MV-4-11 (cell line): ENCODE measurements around the gene AGTPBP1.
"Not testable (repeated sequence)": the region's sequence is repeated elsewhere in the genome, so short reads cannot be mapped to it uniquely, and the experiment has no call there.

ENCODE experiments used
- DNase-seq: peaks from one replicate; lab custom pipeline; 2025; lab: John Stamatoyannopoulos, UW

Gene AGTPBP1

DNA sequence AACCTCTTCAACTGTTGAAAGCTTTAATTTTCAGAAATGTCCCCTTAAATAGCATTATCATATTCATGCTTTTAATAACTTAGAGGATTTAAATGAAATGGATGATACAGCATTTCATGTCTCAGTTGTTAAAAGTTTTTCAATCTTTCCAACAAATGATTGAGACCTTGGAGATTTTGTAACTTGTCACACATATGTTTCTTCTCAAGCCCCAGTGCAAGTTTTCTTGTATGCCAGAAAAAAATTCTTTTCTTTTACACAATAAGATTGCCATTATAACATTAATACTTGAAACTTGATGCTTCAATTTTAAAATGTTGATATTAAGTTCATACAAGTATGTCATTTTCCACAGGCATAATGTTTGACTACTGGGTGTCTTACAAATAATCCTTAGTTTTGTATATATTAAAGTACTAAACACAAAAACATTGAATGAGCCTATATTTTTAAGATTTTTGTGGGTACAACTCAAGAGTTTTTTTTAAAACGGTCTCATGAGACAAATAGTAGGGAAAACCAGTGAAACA lies 124.5 kb downstream of the AGTPBP1 start:
- no peak for DNase-seq

DNA sequence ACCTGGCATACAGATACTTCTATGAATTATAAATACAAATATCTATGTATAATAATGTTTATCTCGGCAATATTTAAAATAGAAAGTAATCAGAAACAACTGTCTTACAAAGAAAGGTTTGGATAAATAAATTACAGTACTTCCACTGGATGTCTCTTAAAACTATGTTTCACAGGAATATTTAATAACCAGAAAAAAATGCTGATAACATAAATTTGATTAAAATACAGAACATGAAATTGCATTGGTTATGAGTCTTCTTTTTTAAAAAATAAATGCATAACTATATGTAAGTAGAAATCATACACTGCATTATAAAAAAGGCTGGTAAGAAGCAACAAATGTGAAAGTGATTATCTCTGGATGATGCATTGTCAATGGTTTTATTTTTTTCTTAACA lies 126.0 kb downstream of the AGTPBP1 start:
- no peak for DNase-seq

DNA sequence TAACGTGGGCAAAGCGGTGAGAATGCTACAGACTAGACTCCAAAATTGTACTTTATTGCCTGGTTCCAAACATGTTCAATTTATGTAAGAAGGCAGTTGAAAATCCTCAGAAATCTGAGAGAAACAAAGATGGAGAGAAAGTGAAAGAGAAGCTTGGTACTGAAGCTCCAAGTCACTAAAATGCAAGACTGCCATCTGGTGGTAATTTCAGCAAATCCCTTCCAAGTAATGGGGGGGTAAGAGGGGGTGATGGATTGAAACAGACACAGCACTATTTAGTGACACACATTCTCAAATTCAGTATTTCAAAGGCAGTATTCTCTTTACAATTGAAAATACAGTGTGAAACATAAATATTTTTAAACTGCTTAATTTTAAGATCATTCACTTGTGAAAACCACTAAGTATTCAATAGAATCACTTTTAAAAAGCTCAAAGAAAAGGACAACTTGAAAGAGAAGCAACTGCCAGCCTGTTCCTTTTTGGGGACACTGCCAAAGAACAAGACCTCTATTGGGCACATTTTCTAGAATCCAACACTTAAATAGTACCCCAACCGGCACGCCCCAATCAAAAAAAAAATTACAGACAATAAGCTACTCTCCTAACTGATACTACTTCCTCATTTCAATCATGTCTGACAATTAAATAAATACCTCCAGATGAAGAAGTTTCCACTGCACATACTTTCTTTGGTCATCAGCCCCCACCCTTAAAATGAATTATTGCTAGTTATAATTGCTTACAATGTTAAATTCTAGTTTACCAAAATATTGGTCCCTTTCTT lies 131.5 kb downstream of the AGTPBP1 start:
- peak; percentile 54 for DNase-seq

DNA sequence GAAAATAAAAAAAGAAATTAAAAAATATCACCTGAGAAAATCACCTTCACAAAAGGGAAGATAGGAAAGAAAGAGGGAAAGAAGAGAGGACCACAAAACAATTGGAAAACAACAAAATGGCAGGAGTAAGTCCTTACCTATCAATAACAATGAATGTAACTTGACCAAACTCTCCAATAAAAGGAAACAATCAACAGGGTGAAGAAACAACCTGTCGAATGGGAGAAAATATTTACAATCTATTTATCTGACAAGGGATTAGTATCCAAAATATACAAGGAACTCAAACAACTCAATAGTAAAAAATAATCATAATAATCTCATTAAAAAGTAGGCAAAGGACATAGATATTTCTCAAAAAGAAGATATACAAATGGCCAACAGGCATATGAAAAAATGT lies 135.8 kb downstream of the AGTPBP1 start:
- no peak for DNase-seq

DNA sequence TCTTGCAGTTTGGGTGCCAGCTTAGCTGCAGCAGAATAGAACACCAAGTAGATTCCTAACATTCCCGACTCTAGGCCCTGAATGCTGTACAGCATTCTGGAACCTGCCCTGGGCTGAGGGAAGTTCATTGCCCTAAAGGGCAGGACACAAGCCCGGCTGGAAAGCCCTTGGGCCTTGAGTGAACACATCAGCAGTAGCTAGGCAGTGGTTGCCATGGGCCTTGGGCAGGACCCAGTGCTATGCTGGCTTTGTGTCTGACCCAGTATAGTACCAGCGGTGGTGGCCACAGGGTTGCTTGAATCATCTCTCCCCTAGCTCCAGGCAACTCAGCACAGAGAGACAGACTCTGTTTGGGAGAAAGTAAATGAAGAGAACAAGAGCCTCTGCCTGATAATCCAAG lies 137.8 kb downstream of the AGTPBP1 start:
- no peak for DNase-seq

DNA sequence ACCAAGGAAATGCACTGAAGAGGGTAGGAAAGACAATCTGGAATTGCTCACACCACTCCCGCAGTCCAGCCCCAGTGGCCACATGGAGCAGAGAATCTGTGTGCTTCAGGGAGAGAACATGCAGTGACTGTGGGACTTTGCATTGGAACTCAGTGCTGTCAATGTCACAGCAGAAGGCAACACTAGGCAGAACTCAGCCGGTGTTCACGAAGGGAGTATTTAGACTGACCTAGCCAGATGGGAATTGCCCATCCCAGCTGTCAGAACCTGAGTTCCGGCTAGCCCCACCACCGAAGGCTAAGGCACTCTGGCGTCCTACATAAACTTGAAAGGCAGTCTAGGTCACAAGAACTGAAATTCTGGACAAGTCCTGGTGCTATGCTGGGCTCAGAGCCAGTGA lies 139.0 kb downstream of the AGTPBP1 start:
- DNase-seq, result no peak

DNA sequence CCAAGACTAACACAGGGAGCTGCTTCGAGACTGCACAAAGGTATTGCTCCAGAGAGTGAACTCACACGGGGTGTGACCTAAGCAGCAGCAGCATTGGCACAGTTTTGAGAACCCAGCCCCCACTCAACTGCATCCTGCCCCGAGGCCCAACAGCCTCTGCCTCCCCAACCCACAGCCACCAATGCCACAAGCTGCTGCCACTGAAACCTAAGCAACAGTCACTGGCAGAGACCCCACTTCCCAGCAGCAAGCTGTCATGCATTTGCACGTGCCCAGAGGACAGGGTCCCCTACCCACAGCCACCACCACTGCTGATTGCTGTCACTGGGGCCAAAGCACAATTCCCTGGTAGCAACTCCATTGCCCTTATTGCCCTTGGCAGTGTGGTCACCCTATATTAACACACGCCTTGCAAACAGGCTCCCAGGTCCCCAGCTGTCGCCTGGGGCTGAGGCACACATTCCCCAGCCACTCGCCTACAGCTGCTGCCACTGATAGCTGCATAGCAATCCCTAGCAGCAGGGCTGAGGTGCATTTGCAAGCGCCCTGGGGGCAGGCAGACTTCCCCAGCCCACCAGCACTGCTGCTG lies 141.0 kb downstream of the AGTPBP1 start:
- DNase-seq, result no peak

DNA sequence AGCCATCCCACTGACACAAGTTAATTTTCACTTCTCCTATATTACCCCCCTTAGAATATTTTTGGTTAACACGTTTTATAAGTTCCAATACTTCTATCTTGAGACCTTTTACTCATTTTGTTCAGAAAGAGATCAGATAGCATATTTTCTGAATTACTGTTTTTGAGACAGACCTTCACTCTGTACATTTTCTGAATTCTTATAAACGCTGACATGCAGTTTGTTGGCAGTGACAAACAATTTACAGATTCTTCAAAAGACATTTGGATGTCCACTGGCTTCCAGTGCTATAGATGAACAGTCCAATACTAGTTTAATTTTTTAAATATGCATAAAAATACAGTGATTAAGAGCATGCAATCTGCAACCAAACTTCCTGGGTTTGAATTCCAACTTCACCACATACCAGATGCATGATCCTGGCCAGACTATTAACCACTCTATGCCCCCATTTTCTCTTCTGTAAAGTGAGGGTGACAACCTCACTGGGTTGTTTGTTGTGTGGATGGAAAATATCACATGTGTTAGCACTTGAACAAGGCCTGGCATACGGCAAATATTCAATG lies 142.1 kb downstream of the AGTPBP1 start:
- DNase-seq, result no peak

DNA sequence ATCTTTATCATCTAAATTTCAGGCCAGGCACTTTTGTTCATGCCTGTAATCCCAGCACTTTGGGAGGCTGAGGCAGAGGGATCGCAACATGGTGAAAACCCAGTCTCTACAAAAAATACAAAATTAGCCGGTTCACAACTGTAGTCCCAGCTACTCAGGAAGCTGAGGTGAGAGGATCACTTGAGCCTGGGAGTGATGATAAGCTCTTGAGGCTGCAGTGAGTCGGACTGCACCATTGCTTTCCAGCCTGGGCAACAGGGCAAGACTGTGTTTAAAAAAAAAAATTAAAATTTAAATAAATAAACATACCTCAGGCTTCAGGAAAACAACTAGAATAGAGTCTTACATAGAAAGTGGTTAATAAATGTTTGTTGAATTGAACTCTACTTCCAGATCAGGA lies 147.4 kb downstream of the AGTPBP1 start:
- DNase-seq, result no peak

DNA sequence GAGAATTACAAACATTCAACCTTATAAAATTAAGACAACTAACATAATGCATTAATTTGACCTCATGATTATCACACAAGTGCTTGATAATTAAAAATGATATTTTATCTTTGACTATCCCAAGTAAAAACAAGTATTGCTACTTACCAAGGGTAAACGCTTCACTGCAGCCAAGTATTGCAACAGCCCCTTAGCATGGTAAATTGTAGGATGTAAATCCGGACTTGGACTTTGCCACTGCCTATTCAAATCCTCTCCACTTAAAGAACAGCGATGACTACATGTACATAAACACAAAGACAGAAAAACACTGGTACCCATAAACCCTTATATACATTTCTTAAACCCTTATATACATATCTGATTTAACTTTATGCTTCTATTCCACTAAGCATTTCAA lies 155.1 kb downstream of the AGTPBP1 start:
- no peak for DNase-seq

DNA sequence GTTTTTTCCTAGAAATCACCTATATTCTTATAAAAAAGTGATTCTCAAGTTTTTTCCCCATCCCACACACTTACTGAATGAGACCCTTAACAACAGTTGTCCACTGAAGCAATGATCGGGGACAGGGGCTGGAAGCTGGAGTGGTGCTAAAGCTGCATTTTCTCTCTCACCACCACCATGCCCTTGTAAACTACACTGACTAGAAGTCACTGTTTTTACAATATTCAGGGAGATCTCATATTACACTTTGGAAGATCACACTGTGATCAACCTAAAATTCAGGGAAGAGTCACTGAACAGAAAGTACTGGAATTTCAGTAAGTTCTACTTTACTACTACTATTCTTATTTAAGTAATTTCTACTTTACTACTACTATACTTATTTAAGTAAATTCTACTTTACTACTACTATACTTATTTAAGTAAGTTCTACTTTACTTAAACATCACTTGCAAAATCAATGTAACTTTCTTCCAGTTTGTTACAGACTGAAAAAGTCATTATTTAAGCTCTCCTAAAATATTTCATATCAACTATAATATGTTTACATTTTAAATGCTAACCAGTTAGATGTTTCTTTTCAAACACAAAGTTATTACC lies 164.3 kb downstream of the AGTPBP1 start:
- DNase-seq, result no peak

DNA sequence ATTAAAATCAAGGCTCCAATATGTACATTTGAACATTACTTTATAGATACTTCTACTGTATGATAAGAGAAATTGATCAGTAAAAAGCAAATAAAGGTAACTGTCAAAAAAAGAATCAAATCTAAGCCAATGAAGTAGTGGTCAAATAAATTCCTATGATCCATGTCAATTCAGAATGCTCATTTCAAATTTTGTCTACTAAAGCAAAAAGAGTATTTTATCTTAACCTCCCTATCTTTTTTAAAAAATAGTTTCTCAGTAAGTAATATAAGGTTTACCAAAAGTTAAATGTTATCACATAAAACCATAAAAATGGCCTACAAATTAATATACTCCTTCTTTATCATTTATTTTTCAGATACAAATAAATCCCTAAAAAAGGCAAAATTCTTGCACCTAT lies 165.9 kb downstream of the AGTPBP1 start:
- no peak for DNase-seq

DNA sequence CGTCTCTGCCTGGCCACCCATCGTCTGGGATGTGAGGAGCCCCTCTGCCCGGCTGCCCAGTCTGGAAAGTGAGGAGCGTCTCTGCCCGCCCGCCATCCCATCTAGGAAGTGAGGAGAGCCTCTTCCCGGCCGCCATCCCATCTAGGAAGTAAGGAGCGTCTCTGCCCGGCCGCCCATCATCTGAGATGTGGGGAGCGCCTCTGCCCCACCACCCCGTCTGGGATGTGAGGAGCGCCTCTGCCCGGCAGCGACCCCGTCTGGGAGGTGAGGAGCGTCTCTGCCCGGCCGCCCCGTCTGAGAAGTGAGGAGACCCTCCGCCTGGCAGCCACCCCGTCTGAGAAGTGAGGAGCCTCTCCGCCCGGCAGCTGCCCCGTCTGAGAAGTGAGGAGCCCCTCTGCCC lies 168.2 kb downstream of the AGTPBP1 start:
- DNase-seq, result not testable (repeated sequence)

DNA sequence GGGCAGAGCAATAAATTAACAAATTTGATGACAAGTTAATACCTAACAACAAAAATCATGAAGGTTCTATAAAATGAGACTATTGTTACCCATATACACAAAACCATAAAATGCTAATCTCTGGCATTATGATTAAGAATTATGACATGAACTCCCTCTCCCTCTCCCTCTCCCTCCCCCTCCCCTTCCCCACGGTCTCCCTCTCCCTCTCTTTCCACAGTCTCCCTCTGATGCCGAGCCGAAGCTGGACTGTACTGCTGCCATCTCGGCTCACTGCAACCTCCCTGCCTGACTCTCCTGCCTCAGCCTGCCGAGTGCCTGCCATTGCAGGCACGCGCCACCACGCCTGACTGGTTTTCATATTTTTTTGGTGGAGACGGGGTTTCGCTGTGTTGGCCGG lies 168.8 kb downstream of the AGTPBP1 start:
- not testable (repeated sequence) for DNase-seq

DNA sequence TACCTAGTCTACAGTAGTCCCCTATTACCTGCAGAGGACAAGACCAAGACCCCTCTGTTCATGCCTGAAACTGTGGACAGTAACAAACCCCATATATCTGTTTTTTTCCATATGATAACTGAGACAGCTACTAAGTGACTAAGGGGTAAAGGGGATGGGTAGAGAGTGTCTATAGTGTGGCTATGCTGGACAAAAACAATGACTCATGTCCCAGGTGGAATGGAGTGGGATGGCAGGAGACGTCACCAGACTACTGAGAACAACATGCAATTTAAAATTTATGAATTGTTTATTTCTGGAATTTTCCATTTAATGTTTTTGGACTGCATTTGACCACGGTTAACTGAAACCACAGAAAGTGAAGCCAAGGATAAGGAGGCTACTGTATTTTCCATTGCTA lies 171.8 kb downstream of the AGTPBP1 start:
- DNase-seq, result no peak

DNA sequence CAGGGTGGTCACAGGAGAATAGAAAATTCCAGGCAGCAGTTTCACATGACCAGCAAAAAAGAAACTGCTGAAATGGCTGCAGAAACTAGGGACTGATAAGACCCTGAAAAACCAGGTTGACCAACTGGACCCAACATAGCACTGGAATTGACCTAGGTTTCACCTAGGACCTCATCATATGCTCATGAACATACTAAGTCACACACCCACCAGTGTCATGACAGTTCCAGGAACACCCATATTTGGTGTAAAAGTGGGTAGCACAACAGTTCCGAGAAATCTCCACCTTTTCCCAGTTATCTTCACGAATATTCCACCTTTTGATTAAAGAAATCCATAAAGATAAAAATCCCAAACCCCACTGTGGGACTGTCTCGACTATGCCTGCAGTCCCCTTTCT lies 182.2 kb downstream of the AGTPBP1 start:
- no peak for DNase-seq

DNA sequence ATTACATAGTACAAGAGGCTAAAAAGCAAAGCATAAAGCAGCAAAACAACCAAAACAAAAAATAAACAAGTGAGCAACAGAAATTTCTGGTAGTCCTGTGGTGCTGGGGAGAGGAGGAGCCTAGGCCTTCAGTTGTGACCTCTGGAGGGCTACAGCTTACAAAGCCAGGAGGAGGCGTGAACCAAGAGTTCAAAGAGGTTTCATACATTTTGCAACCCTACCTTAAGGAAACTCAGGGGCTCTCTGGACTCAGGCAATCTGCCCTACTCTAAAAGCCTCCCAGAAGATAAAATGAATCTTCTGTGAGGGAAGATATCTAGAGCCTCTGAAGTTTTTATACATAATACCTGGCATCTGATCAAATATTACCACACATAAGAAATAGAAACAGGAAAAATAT lies 187.4 kb downstream of the AGTPBP1 start:
- no peak for DNase-seq

DNA sequence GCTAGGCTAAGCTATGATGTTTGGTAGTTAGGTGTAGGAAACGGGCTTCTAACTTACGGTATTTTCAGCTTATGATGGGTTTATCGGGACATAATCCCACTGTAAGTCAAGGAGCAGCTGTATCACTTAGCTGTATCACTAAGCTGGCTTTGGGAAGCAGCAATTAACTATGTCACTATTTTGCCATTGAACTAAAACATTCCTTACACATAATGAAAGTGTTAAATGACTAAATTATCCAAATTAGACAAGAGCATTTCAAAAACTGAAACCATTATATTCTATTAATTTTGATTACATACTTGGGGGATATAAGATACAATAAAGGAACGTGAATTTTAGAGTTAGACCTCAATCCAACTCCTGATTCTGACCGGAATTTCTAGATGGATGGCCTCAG lies 188.3 kb downstream of the AGTPBP1 start:
- no peak for DNase-seq

DNA sequence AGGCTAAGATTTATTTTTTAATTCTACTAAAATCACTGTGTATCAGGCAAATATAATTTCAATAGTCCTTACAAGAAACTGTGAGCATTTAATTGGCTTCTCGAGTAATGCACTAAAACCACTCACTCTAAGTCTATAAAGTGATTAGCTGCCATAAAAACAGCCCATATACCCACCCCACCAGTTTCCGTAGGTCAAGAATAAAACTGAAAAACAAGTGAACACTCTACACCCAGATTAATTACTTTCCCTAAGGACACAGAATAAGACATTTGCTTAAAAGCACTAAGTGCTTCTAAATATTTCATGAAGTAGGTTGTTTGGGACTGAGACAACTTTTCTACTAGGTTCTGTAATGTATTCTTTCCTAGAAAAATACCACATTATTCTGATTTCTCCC lies 194.2 kb downstream of the AGTPBP1 start:
- no peak for DNase-seq

DNA sequence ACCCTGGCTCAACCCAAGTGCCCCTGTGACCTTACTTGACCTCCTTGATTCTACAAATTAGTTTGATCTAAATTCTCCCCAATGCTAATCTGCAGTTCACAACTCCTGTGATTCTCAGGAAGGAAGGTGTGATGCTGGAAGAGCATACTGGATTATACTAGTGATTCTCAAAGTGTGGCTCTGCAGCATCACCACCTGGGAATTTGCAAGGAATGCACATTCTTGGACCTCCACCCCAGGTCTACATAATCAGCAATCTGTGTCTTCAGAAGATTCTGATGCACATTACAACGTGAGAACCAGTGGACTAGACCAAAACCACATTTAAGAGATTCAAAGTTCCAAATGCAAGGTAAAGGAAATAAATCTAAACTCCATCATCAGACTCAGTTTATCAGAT lies 198.6 kb downstream of the AGTPBP1 start:
- no peak for DNase-seq

DNA sequence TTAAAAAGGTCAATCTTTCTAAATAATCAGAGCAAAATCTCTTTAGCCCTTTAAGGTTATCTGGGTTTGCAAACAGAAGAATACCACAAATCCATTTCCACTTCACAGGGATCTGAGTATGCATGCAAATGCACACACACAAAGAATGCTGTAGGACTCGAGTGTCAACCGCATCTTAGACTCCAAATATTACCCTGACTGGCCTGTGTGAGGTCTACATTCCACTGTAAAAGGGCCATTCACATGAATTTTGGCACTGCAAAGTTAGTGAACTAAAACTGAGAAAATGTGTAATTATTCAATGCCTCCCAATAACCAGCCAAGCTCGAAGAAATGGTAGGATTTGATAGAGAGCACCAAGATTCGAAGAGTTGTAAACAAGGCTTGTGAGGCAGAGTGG lies 199.9 kb downstream of the AGTPBP1 start:
- DNase-seq, result no peak

DNA sequence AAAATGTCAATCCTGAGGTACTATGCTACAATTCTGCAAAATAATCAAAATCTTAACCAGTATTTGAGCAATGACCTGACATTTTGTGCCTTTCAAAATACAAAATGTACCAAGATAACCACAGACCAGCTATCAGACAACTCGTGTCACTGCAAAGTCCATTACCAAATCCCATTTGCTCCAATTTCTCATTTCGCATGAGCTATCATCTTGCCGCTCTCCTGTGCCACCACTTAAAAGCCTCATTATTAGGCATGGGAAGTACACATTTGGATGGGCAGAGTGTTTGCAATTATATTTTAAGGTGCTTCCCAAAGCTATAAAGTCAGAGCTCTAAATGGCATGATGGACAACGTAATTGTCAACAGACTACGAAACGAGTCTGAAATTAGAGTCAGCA lies 205.2 kb downstream of the AGTPBP1 start:
- no peak for DNase-seq

DNA sequence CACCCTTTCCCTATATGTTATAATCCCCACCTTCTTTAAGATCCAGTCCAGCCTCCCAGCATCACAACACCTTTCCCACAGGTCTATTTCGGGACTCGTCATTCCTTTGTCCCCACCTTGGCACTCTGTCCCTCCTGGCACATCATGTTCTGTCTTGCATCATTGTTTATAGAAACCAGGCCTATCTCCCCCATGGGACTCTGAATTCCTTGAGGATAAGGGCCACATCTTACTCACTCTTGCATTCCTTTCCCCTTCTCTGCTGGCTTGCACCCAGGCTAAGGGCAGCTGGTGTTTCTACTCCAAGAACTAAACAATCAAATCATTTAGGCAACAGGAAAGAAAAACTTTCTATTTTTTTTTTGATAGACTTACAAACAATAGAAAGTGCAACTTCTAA lies 205.7 kb downstream of the AGTPBP1 start:
- DNase-seq, result no peak
